Activated gamma-delta T cell (primary cell): ENCODE measurements around the gene EIF4G3.
A peak's percentile ranks its signal among the peaks of the same experiment; 100 is the strongest.
"Not testable (repeated sequence)": the region's sequence is repeated elsewhere in the genome, so short reads cannot be mapped to it uniquely, and the experiment has no call there.

ENCODE experiments used
- DNase-seq: peaks from one replicate; lab custom pipeline; 2025; lab: John Stamatoyannopoulos, UW

EIF4G3 gene

GRCh38 chr1:20811916-20812315 lies 364.8 kb downstream of the EIF4G3 start:
- DNase-seq: no peak

GRCh38 chr1:20793236-20793635 lies 383.5 kb downstream of the EIF4G3 start:
- DNase-seq: no peak

- DNase-seq: no peak
Observed at GRCh38 chr1:20792196-20792595, 384.5 kb downstream of the EIF4G3 start.

- DNase-seq: no peak
Observed at GRCh38 chr1:20790785-20791184, 385.9 kb downstream of the EIF4G3 start.

- DNase-seq: not testable (repeated sequence)
Observed at GRCh38 chr1:20789598-20789997, 387.1 kb downstream of the EIF4G3 start.

- DNase-seq: no peak
Observed at GRCh38 chr1:20787840-20788795, 388.6 kb downstream of the EIF4G3 start.

GRCh38 chr1:20787029-20787839 lies 389.5 kb downstream of the EIF4G3 start, which contains the start of gene HP1BP3:
TSS of gene HP1BP3 (minus strand) at chr1:20787307. CDS start at chr1:20780440, 6,867 bp downstream.
- peak; percentile 79 for DNase-seq

- DNase-seq: peak; percentile 93
Observed at GRCh38 chr1:20786253-20787028, 390.3 kb downstream of the EIF4G3 start.

GRCh38 chr1:20785907-20786252 lies 390.8 kb downstream of the EIF4G3 start:
- DNase-seq: no peak

GRCh38 chr1:20775700-20776099 lies 401.0 kb downstream of the EIF4G3 start:
- no peak for DNase-seq

- DNase-seq: no peak
Observed at GRCh38 chr1:20771780-20772179, 404.9 kb downstream of the EIF4G3 start.

GRCh38 chr1:20770314-20771087 lies 406.2 kb downstream of the EIF4G3 start:
- no peak for DNase-seq

- DNase-seq: no peak
Observed at GRCh38 chr1:20767271-20767670, 409.4 kb downstream of the EIF4G3 start.

- no peak for DNase-seq
Observed at GRCh38 chr1:20763417-20763816, 413.3 kb downstream of the EIF4G3 start.

GRCh38 chr1:20760322-20760721 lies 416.4 kb downstream of the EIF4G3 start:
- DNase-seq: no peak
